ENCODE measurements around the gene ZC3H8. TPM values are rescaled to one million over a fixed set of nuclear protein-coding genes. Genes with fewer than 3 reads are reported as not detected.

The ZC3H8 gene
- total and polyA plus RNA-seq, 2 donors (not counting 1 experiment from before 2014, with no cell fraction given) = 5.5 to 26.0 TPM

GRCh38 chr2:112187805-112188596, 66.8 kb downstream of the ZC3H8 start:
- peak overlapping the region; percentile 53 for H3K4me2 ChIP-seq (replicated peaks; ENCODE audit: low read depth, low read length, poor library complexity, severe bottlenecking)
- Mint-ChIP-seq H3K27me3 (no peaks in the 10 kb centered on the region), H3K27ac (peak overlapping the region; percentile 86), H3K9me3 (ENCODE audit: insufficient read depth) (no peaks in the 10 kb centered on the region), H3K4me1 (peaks cover 24% of the 10 kb centered on the region), H3K4me3 (peak overlapping the region; percentile 57)
- H3K36me3 ChIP-seq (replicated peaks in 1 of 2; ENCODE audit: control extremely low read depth in 1 of 2, control insufficient read depth in 1 of 2, extremely low read depth in 1 of 2, insufficient read depth in 2 of 2, low read length in 1 of 2) = no peaks in the 10 kb centered on the region
- intact Hi-C loops (cut with micrococcal nuclease) = no loop called here
- H3K27me3 ChIP-seq (replicated peaks in 1 of 4; ENCODE audit: control extremely low read depth in 1 of 4, control insufficient read depth in 3 of 4, insufficient read depth in 4 of 4, low read length in 3 of 4) = no peaks in the 10 kb centered on the region
- peaks cover 0 to 8% (median 0%) of the 10 kb centered on the region in 3 donors for H3K9me3 ChIP-seq (ENCODE audit: control extremely low read depth in 1 of 3, control insufficient read depth in 2 of 3, insufficient read depth in 1 of 3, low read length in 2 of 3)
- H3K79me2 ChIP-seq (ENCODE audit: control insufficient read depth, insufficient read depth, low read length) = no peaks in the 10 kb centered on the region
- no peak overlapping the region for H3K4me3 ChIP-seq (ENCODE audit: control extremely low read depth in 1 of 5, extremely low read depth in 1 of 5, insufficient read depth in 1 of 5, low read depth in 2 of 5, low read length in 4 of 5)
- no peak for TF ChIP-seq EZH2 (IDR thresholded peaks at IDR 0.05; ENCODE audit: borderline replicate concordance, insufficient read depth, low read depth, low read length, poor library complexity, severe bottlenecking)
- TF ChIP-seq CTCF (IDR thresholded peaks at IDR 0.05) = no peak
- 44% methylated on average over 6 of the region's 9 CpGs for WGBS (ENCODE audit: insufficient coverage)
- H3K4me1 ChIP-seq (ENCODE audit: control insufficient read depth in 2 of 2, insufficient read depth in 2 of 2, low read length in 2 of 2) = peaks cover 15 to 20% of the 10 kb centered on the region in 2 donors
- CTCF ChIA-PET = no interaction called here
- peak overlapping the region; percentile 71 for H2AFZ ChIP-seq (ENCODE audit: insufficient read depth, low read depth, low read length, poor library complexity, severe bottlenecking)
- DNase-seq = peak; percentile 44
- peak overlapping the region; percentile 48 to 78 for H3K27ac ChIP-seq (ENCODE audit: low read length in 2 of 2)
- peak; percentile 68 for ATAC-seq (ENCODE audit: low read depth)
- H4K20me1 ChIP-seq (ENCODE audit: control insufficient read depth, insufficient read depth, low read length, poor library complexity, severe bottlenecking) = no peaks in the 10 kb centered on the region
- POLR2A ChIA-PET = no interaction called here
- peak overlapping the region; percentile 16 for H3K9ac ChIP-seq (ENCODE audit: low read length)

- peak overlapping the region; percentile 86 for H3K27ac Mint-ChIP-seq
- ATAC-seq (ENCODE audit: low read depth) = no peak
- no peaks in the 10 kb centered on the region for H4K20me1 ChIP-seq (ENCODE audit: control insufficient read depth, insufficient read depth, low read length, poor library complexity, severe bottlenecking)
- H3K4me1 Mint-ChIP-seq = peaks cover 25% of the 10 kb centered on the region
- H3K27me3 ChIP-seq (replicated peaks in 1 of 4; ENCODE audit: control extremely low read depth in 1 of 4, control insufficient read depth in 3 of 4, insufficient read depth in 4 of 4, low read length in 3 of 4) = peaks cover 0 to 5% (median 0%) of the 10 kb centered on the region in 4 experiments
- H3K36me3 ChIP-seq (replicated peaks in 1 of 2; ENCODE audit: control extremely low read depth in 1 of 2, control insufficient read depth in 1 of 2, extremely low read depth in 1 of 2, insufficient read depth in 2 of 2, low read length in 1 of 2) = no peaks in the 10 kb centered on the region
- H3K4me2 ChIP-seq (replicated peaks; ENCODE audit: low read depth, low read length, poor library complexity, severe bottlenecking) = peak overlapping the region; percentile 53
- H3K4me3 Mint-ChIP-seq = no peak overlapping the region
- peaks cover 2% of the 10 kb centered on the region for H3K27me3 Mint-ChIP-seq
- POLR2A ChIA-PET = no interaction called here
- no peak overlapping the region for H3K4me3 ChIP-seq (ENCODE audit: control extremely low read depth in 1 of 5, extremely low read depth in 1 of 5, insufficient read depth in 1 of 5, low read depth in 2 of 5, low read length in 4 of 5)
- H3K4me1 ChIP-seq (ENCODE audit: control insufficient read depth in 2 of 2, insufficient read depth in 2 of 2, low read length in 2 of 2) = peaks cover 15 to 20% of the 10 kb centered on the region in 2 donors
- H3K9me3 Mint-ChIP-seq (ENCODE audit: insufficient read depth) = no peaks in the 10 kb centered on the region
- TF ChIP-seq CTCF (IDR thresholded peaks at IDR 0.05) (no peak), EZH2 (IDR thresholded peaks at IDR 0.05; ENCODE audit: borderline replicate concordance, insufficient read depth, low read depth, low read length, poor library complexity, severe bottlenecking) (no peak)
- no peak overlapping the region for H2AFZ ChIP-seq (ENCODE audit: insufficient read depth, low read depth, low read length, poor library complexity, severe bottlenecking)
- peaks cover 0 to 8% (median 0%) of the 10 kb centered on the region in 3 donors for H3K9me3 ChIP-seq (ENCODE audit: control extremely low read depth in 1 of 3, control insufficient read depth in 2 of 3, insufficient read depth in 1 of 3, low read length in 2 of 3)
- WGBS (ENCODE audit: insufficient coverage) = 97% methylated on average over 31 of the region's 31 CpGs
- no peak overlapping the region for H3K9ac ChIP-seq (ENCODE audit: low read length)
- H3K27ac ChIP-seq (ENCODE audit: low read length in 2 of 2) = peak overlapping the region; percentile 48 to 78
- no peaks in the 10 kb centered on the region for H3K79me2 ChIP-seq (ENCODE audit: control insufficient read depth, insufficient read depth, low read length)
- CTCF ChIA-PET = no interaction called here
- no peak for DNase-seq
- intact Hi-C loops (cut with micrococcal nuclease) = no loop called here
Measured at GRCh38 chr2:112187046-112187715, 67.7 kb downstream of the ZC3H8 start.

Data from B cell (primary cell).